Cardiac muscle cell (in vitro differentiated cells and primary cell): ENCODE measurements around the gene BCL11A. TPM values are rescaled to one million over a fixed set of nuclear protein-coding genes. Genes with fewer than 3 reads are reported as not detected.

Experiments
- DNase-seq, 2 donors: peaks; one replicate each; pipeline versions ENCODE4 v3.0.0 to v3.0.0-alpha.2; 2010 to 2017; ENCODE audit warnings: low read depth in 1 of 2, low spot score in 1 of 2
- H3K27ac ChIP-seq: fragments of 200-600 bp; sonication (generic); 2 replicates; pipeline ENCODE4 v1.5.1; 2016
- H3K27me3 ChIP-seq: fragments of 200-600 bp; sonication (generic); 2 replicates; pipeline ENCODE4 v1.6.0; 2016; ENCODE audit warnings: control low read depth
- H3K36me3 ChIP-seq: fragments of 200-600 bp; sonication (generic); 2 replicates; pipeline ENCODE4 v1.5.1; 2016; ENCODE audit warnings: control low read depth
- H3K4me1 ChIP-seq: fragments of 200-600 bp; sonication (generic); 2 replicates; pipeline ENCODE4 v1.8.1; 2017; ENCODE audit warnings: low read depth, mild to moderate bottlenecking, mixed run types
- H3K4me3 ChIP-seq: fragments of 200-600 bp; sonication (generic); 2 replicates; pipeline ENCODE4 v1.5.1; 2016; ENCODE audit warnings: mild to moderate bottlenecking
- H3K9me3 ChIP-seq: fragments of 200-600 bp; sonication (generic); 2 replicates; pipeline ENCODE4 v1.5.1; 2017; ENCODE audit warnings: low read depth, mild to moderate bottlenecking, control low read depth
- polyA plus RNA-seq: library from polyadenylated mRNA; unstranded; fragments of >200 nt; fragmentation: Nextera tagmentation; extraction: Ambion mirVana; gene quantifications from 2 replicates; pipeline ENCODE4 v1.2.1, GENCODE V29; 2016
- total RNA-seq: library from RNA; depleted of rRNA; stranded (reverse); fragments of >200 nt; gene quantifications from 2 replicates; pipeline ENCODE4 v1.2.3, GENCODE V29; 2016
- TF ChIP-seq, protein P1 (sequence below): IDR thresholded peaks from 2 replicates; pipeline ENCODE4 v1.5.1; 2012; ENCODE audit warnings: low read depth, mild to moderate bottlenecking, low read length

Gene BCL11A
- total and polyA plus RNA-seq, 2 experiments from 2014 or later = 15.7 to 19.8 TPM

DNA sequence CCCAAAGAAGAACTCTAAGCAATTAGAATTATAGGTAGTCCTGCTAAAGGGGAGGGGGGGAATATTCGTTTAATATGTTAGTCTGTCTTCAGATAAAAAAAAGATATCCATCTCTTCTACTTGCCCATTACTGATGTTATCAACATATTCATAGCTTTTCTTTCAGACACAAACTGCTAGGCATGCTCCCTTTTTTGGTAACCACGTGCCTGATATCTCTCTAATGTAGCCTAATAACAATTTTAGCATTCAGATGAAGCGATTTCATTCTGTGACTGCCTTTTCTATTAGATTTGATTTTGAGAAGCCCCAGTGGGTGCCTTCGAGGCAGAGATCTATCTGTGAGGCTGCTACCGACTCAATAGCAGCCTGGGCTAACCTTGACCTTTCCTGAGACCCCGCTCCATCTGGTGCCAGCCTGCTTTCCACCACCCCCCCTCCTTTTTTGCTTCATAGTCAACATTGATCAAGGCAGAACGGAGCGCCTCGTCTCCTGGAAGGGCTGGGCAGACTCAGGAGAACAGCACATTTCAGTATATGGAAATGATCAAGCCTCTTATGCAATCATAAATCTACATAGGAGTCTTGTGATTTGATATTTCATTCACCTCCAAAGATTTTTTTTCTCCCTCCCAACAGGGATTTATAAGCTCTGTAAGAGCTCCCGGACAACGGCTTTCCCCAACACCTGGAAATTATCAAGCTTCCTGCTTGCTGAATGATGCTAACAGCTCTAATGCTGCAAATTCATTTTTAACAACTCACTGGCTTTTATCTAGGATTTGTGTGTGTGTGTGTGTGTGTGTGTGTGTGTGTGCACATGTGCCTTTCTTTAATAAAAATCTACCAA, 14.7 kb upstream of the BCL11A start:
- peaks cover 67% of the 10 kb centered on the region for H3K27me3 ChIP-seq
- peak in 1 of 2 donors; percentile 9 for DNase-seq
- TF ChIP-seq, protein P1, sequence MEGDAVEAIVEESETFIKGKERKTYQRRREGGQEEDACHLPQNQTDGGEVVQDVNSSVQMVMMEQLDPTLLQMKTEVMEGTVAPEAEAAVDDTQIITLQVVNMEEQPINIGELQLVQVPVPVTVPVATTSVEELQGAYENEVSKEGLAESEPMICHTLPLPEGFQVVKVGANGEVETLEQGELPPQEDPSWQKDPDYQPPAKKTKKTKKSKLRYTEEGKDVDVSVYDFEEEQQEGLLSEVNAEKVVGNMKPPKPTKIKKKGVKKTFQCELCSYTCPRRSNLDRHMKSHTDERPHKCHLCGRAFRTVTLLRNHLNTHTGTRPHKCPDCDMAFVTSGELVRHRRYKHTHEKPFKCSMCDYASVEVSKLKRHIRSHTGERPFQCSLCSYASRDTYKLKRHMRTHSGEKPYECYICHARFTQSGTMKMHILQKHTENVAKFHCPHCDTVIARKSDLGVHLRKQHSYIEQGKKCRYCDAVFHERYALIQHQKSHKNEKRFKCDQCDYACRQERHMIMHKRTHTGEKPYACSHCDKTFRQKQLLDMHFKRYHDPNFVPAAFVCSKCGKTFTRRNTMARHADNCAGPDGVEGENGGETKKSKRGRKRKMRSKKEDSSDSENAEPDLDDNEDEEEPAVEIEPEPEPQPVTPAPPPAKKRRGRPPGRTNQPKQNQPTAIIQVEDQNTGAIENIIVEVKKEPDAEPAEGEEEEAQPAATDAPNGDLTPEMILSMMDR = no peak
- no peak overlapping the region for H3K27ac ChIP-seq
- H3K4me1 ChIP-seq = no peaks in the 10 kb centered on the region
- no peaks in the 10 kb centered on the region for H3K36me3 ChIP-seq
- no peaks in the 10 kb centered on the region for H3K9me3 ChIP-seq
- no peak overlapping the region for H3K4me3 ChIP-seq

DNA sequence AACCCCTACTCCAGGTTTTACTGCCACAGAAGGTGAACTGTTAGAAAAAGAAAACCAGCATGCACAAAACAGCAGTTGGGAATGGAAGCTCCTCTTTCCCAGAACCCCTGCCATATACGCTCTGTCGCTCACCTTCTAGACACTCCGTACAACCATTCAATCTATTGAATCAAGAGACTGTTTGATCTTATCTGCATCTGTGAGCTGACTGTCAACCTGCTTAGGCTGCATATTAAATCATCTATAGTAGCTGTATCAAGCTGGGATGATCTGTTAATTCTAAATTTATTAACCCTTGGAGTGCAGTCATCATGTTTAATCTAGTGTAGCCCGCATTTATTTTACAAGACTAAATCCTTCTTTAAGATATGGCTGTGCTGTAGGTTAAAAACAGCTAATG, 13.6 kb upstream of the BCL11A start:
- no peak for DNase-seq
- TF ChIP-seq, protein P1 = no peak
- H3K4me3 ChIP-seq = no peak overlapping the region
- no peaks in the 10 kb centered on the region for H3K4me1 ChIP-seq
- H3K9me3 ChIP-seq = no peaks in the 10 kb centered on the region
- H3K27ac ChIP-seq = no peak overlapping the region
- H3K36me3 ChIP-seq = no peaks in the 10 kb centered on the region
- peaks cover 71% of the 10 kb centered on the region for H3K27me3 ChIP-seq

DNA sequence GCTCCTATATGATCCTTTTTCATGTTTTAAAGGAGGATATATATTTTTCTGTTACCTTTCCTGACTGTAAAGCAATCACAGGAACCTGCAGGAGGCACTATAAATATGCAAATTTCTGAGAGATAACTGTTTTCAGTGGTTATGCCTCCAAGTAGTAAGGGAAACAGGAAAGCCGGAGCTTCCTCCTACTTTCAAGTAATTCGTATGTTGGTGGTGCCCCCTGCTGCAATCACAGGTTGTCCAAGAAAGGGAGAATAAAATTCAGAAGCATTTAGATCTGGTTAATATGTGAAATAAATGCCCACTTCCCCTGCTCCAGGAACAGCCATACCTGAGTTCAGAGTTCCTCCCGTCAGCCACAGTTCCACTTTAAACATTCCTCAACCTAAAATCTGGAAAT, 12.0 kb upstream of the BCL11A start:
- Histone ChIP-seq H3K36me3 (no peaks in the 10 kb centered on the region), H3K4me3 (no peak overlapping the region), H3K27ac (no peak overlapping the region), H3K4me1 (no peaks in the 10 kb centered on the region), H3K9me3 (no peaks in the 10 kb centered on the region), H3K27me3 (peaks cover 62% of the 10 kb centered on the region)
- TF ChIP-seq, protein P1 = peak; percentile 28
- peak in 1 of 2 donors; percentile 43 for DNase-seq

DNA sequence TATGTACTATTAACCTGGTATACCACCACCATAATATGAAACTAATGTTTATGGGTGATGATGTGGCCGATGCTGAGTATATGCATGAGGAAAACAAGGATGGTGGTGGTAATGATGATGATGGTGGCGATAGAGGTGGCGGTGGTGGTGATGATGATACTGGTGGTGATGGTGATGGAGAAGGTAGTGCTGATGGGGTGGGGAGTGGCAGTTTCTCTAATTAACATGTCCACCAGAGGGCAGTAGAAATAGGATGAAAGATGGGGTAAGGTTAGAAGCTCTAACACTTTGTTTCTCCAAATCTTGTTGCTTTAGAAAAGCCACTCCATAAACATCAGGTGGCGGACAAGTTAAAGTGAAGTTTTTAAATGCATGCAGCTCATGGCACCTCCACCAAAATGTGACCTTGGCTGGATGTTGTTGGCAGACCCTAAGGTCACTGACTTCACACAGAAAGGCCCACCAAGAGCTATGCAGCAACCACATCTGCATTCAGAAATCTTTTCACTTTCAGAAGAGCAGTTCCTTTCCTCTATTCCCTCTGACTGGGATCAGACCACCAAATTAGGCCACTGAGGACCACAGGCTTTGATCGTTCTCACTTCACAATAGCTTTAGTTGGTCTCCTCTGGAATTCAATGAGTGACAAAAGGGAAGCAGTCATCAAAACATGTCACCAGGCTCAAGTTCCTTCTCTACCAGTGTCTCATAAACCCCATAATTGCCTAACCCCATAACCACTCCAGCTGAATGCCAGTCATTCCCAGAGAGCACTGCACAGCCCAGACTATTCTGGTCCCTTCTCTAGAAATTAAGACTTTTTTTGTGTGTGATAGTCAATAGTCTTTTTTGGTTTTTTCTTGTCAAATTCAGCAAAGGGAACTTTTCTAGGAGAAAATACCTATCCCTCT, 7.5 kb upstream of the BCL11A start:
- Histone ChIP-seq H3K4me1 (peaks cover 3% of the 10 kb centered on the region), H3K27me3 (peaks cover 63% of the 10 kb centered on the region), H3K36me3 (no peaks in the 10 kb centered on the region), H3K4me3 (no peak overlapping the region), H3K27ac (no peak overlapping the region), H3K9me3 (no peaks in the 10 kb centered on the region)
- TF ChIP-seq, protein P1 = peak; percentile 57
- DNase-seq = peak; percentile 49 to 57

DNA sequence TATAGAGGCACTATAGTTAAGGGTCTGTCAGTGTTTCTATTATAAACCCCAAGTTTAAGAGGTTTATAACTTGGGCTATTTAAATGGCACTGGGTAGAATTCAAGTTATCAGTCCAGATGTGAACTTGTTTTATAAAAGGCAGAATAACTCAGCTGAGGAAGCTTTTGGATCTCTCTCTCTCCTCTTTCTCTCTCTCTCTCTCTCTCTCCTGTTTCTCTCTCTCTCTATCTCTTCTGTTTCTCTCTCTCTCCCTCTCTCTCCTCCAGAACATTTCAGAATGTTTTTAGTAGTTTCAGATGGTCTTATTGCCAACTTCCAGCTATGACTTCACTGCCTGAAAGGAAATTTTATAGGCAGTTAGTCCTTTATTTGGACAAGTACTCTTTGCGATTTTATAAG, 6.4 kb upstream of the BCL11A start:
- no peaks in the 10 kb centered on the region for H3K9me3 ChIP-seq
- H3K27me3 ChIP-seq = peaks cover 63% of the 10 kb centered on the region
- H3K4me3 ChIP-seq = no peak overlapping the region

More for the DNA sequence above, 6.4 kb upstream of the BCL11A start:
- peaks cover 3% of the 10 kb centered on the region for H3K4me1 ChIP-seq
- DNase-seq = no peak
- TF ChIP-seq, protein P1 = no peak
- no peaks in the 10 kb centered on the region for H3K36me3 ChIP-seq
- H3K27ac ChIP-seq = no peak overlapping the region
